ENCODE results near the gene AP4B1. TPM values are rescaled to one million over a fixed set of nuclear protein-coding genes. Genes with fewer than 3 reads are reported as not detected.
"Not testable (repeated sequence)": the region's sequence is repeated elsewhere in the genome, so short reads cannot be mapped to it uniquely, and the experiment has no call there.

AP4B1 gene
- total RNA-seq: 10 to 100 TPM; 10.8 to 18.1 (median 14.9) TPM

DNA sequence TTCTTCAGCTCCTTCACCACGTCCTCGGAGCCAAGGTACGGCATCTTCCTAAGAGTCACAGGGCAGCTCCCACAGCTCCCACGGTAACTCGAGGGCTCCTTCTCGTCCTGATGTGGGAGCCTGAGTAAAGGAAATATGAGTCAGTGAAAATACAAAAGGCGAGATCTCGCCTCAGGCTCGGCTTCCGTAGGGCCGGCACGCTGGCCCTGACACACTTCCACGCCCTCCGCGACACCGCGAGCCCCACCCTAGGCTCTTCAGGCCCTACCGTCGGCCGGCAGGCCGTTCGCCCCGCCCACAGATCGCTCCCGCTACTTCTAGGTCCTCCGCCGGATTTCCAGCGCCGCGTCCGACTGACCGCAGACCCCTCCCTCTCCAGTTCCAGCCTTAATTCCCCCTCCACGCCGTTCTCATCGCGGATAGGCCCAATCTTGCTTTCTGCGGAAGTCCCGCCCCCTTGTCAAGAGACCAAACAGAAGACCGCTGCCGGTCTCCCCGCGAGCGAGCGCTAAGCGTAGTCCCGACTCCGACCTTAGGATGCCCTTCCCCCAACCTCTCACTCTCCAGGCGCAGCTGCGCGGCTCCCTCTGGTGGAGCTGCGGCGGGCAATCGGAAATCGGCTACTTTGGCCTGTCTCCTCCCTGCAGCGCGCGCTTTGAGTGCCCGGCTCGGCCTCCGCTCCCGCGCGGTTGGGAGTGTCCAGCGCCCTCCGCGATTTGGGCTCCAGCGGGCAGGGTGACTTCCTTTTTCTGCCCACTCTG is at the start of gene AP4B1, which contains the start of gene DCLRE1B:
Gene AP4B1 (minus strand): TSS at position 126 of the 761 bp plus-strand sequence. CDS start 82 bp downstream, at position 44.
Gene DCLRE1B (plus strand): TSS at position 653 of the 761 bp plus-strand sequence. CDS start 261 bp downstream, outside the sequence.
- Histone ChIP-seq H3K27me3 (no peaks in the 10 kb centered on the region), H3K36me3 (no peaks in the 10 kb centered on the region), H3K9me3 (no peaks in the 10 kb centered on the region), H3K4me1 (peaks cover 0 to 4% of the 10 kb centered on the region in 2 donors), H3K4me3 (peak within 1 kb of the TSS; percentile 66 to 91 (median 67)), H3K27ac (peak within 1 kb of the TSS; percentile 89 to 92)
- TF ChIP-seq, protein P1, sequence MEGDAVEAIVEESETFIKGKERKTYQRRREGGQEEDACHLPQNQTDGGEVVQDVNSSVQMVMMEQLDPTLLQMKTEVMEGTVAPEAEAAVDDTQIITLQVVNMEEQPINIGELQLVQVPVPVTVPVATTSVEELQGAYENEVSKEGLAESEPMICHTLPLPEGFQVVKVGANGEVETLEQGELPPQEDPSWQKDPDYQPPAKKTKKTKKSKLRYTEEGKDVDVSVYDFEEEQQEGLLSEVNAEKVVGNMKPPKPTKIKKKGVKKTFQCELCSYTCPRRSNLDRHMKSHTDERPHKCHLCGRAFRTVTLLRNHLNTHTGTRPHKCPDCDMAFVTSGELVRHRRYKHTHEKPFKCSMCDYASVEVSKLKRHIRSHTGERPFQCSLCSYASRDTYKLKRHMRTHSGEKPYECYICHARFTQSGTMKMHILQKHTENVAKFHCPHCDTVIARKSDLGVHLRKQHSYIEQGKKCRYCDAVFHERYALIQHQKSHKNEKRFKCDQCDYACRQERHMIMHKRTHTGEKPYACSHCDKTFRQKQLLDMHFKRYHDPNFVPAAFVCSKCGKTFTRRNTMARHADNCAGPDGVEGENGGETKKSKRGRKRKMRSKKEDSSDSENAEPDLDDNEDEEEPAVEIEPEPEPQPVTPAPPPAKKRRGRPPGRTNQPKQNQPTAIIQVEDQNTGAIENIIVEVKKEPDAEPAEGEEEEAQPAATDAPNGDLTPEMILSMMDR (IDR thresholded peaks at IDR 0.05): peak; percentile 60 to 86 (median 78)
- TF ChIP-seq POLR2AphosphoS5 (IDR thresholded peaks at IDR 0.05): peak; percentile 73 to 81 (median 74)
- TF ChIP-seq POLR2A (IDR thresholded peaks at IDR 0.05): no peak
- intact Hi-C loops (cut with DNase I; ENCODE audit: low total_unique reads): loop anchor here (1.0 kb wide), 1 partner anchor 24 kb away; the partner anchor contains the start of gene HIPK1
- DNase-seq (ENCODE audit: low spot score in 2 of 2): peak; percentile 96 to 97

DNA sequence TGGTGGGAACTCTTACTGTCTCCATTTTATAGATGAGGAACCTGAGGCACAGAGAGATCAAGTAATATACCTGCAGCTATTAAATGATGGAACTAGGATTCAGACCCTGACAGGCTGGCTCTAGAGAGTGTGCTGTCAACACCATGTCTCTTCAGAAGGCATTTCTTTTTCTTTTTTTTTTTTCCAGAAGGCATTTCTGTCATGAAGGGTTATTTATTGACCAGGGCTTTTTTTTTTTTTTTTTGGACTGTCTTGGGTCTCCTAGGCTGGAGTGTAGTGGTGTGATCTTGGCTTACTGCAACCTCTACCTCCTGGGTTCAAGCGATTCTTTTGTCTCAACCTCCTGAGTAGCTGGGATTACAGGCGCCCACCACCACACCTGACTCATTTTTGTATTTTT is 47.1 kb upstream of the AP4B1 start:
- no peaks in the 10 kb centered on the region for H3K9me3 ChIP-seq
- no peaks in the 10 kb centered on the region for H3K4me1 ChIP-seq
- no peak for DNase-seq (ENCODE audit: low spot score in 2 of 2)
- intact Hi-C loops (cut with DNase I; ENCODE audit: low total_unique reads): no loop called here
- H3K36me3 ChIP-seq: no peaks in the 10 kb centered on the region
- no peak overlapping the region for H3K27ac ChIP-seq
- TF ChIP-seq POLR2A (IDR thresholded peaks at IDR 0.05) (no peak), POLR2AphosphoS5 (IDR thresholded peaks at IDR 0.05) (no peak)
- TF ChIP-seq, protein P1 (IDR thresholded peaks at IDR 0.05): no peak
- no peak overlapping the region for H3K4me3 ChIP-seq
- H3K27me3 ChIP-seq: no peaks in the 10 kb centered on the region

DNA sequence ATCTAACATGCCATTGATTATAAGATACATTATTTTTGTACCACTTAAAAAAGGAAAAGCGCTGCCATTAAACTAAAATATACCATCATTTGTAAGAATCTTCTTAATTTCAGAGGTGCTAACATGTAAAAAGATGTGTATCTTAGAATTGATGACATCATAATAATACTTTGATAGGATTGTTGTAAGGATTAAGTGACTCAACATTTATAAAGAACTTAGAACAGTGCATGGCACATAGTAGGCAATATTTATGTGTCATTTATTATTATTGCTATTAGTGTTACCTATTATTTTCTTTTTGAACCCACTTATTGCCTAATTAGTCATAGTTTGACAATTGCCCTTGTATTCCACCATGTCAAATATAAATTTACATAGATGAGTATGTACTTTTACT is 46.3 kb upstream of the AP4B1 start:
- intact Hi-C loops (cut with DNase I; ENCODE audit: low total_unique reads): no loop called here
- H3K4me1 ChIP-seq: no peaks in the 10 kb centered on the region
- no peaks in the 10 kb centered on the region for H3K27me3 ChIP-seq
- H3K4me3 ChIP-seq: no peak overlapping the region
- no peak for TF ChIP-seq POLR2AphosphoS5 (IDR thresholded peaks at IDR 0.05)
- TF ChIP-seq, protein P1 (IDR thresholded peaks at IDR 0.05): no peak
- TF ChIP-seq POLR2A (IDR thresholded peaks at IDR 0.05): no peak
- no peak for DNase-seq (ENCODE audit: low spot score in 2 of 2)
- H3K9me3 ChIP-seq: no peaks in the 10 kb centered on the region
- H3K27ac ChIP-seq: no peak overlapping the region
- H3K36me3 ChIP-seq: no peaks in the 10 kb centered on the region

DNA sequence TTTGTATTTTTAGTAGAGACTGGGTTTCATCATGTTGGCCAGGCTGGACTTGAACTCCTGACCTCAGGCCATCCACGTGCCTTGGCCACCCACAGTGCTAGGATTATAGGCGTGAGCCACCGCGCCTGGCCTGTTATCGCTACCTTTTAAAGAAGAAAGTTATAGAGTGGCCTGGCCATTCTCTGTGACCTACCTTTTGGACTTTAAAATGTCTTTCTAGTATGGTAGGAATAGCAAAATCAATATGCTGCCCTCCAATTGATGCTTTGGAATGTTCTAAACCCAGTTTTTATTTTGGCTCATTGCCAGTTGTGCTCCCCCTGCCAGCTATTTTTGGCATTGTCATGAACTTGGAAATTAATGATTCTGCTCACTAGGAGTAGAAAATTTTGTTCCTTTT is 44.4 kb upstream of the AP4B1 start:
- intact Hi-C loops (cut with DNase I; ENCODE audit: low total_unique reads): no loop called here
- H3K36me3 ChIP-seq: no peaks in the 10 kb centered on the region

DNA sequence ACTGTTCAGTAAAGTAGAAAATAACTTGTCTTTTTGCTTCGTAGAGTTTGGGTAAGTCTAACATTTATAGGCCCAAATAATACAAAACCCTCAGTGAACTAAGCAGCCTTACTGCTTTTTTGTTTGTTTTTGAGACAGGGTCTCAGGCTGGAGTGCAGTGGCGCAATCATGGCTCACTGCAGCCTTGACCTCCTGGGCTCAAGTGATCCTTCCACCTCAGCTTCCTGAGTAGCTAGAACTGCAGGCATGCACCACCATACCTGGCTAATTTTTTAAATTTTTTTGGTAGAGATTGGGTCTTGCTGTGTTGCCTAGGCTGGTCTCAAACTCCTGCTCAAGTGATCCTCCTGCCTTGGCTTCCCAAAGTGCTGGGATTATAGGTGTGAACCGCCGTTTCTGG is 43.6 kb upstream of the AP4B1 start:
- DNase-seq (ENCODE audit: low spot score in 2 of 2); intact Hi-C loops (cut with DNase I; ENCODE audit: low total_unique reads); H3K9me3 ChIP-seq; H3K36me3 ChIP-seq; H3K4me1 ChIP-seq; H3K27me3 ChIP-seq; H3K4me3 ChIP-seq: not testable (repeated sequence)
- H3K27ac ChIP-seq: peak overlapping the region; percentile 31 to 60

More for the DNA sequence above, 44.4 kb upstream of the AP4B1 start:
- DNase-seq (ENCODE audit: low spot score in 2 of 2): no peak
- TF ChIP-seq, protein P1 (IDR thresholded peaks at IDR 0.05): peak in 1 of 3 donors; percentile 16
- TF ChIP-seq POLR2AphosphoS5 (IDR thresholded peaks at IDR 0.05): no peak
- no peak overlapping the region for H3K27ac ChIP-seq
- H3K27me3 ChIP-seq: no peaks in the 10 kb centered on the region
- H3K9me3 ChIP-seq: no peaks in the 10 kb centered on the region
- no peak overlapping the region for H3K4me3 ChIP-seq
- H3K4me1 ChIP-seq: no peaks in the 10 kb centered on the region

Data from breast epithelium (tissue), 4 donors.